ENCODE measurements around the gene PTS. TPM values are rescaled to one million over a fixed set of nuclear protein-coding genes. Genes with fewer than 3 reads are reported as not detected.

The PTS gene
- polyA plus RNA-seq, 5 donors: 33.9 to 47.8 (median 40.3) TPM

Other genes with a start within 250 kb of the PTS start
- 10 to 100 TPM; 28.4 to 35.6 (median 34.3) TPM for gene DLAT, start 201.0 kb upstream of the PTS start, polyA plus RNA-seq (ENCODE audit: insufficient read depth in 1 of 5, insufficient read length in 5 of 5, low replicate concordance in 1 of 5)
- 10 to 100 TPM in 1 of 5 donors, 1 to 10 TPM in 4; 6.5 to 11.2 (median 8.7) TPM for gene PIH1D2, start 152.4 kb upstream of the PTS start, polyA plus RNA-seq (ENCODE audit: insufficient read depth in 1 of 5, insufficient read length in 5 of 5, low replicate concordance in 1 of 5)
- gene NKAPD1, start 152.1 kb upstream of the PTS start, polyA plus RNA-seq (ENCODE audit: insufficient read depth in 1 of 5, insufficient read length in 5 of 5, low replicate concordance in 1 of 5): 10 to 100 TPM; 39.9 to 64.6 (median 53.5) TPM
- 10 to 100 TPM; 56.4 to 74.3 (median 62.1) TPM for gene TIMM8B, start 139.7 kb upstream of the PTS start, polyA plus RNA-seq (ENCODE audit: insufficient read depth in 1 of 5, insufficient read length in 5 of 5, low replicate concordance in 1 of 5)
- 100 to 1,000 TPM; 114 to 145 (median 120) TPM for gene SDHD, start 139.6 kb upstream of the PTS start, polyA plus RNA-seq (ENCODE audit: insufficient read depth in 1 of 5, insufficient read length in 5 of 5, low replicate concordance in 1 of 5)
- gene IL18, start 62.3 kb upstream of the PTS start, polyA plus RNA-seq (ENCODE audit: insufficient read depth in 1 of 5, insufficient read length in 5 of 5, low replicate concordance in 1 of 5): 1 to 10 TPM; 1.3 to 5.2 (median 1.4) TPM
- gene TEX12, start 59.1 kb upstream of the PTS start, polyA plus RNA-seq (ENCODE audit: insufficient read depth in 1 of 5, insufficient read length in 5 of 5, low replicate concordance in 1 of 5): under 1 TPM in 4 of 5 donors, not detected in 1; 0.10 to 0.48 (median 0.31) TPM
- gene BCO2, start 50.9 kb upstream of the PTS start, polyA plus RNA-seq (ENCODE audit: insufficient read depth in 1 of 5, insufficient read length in 5 of 5, low replicate concordance in 1 of 5): 10 to 100 TPM in 1 of 5 donors, 1 to 10 TPM in 4; 7.8 to 10.6 (median 9.0) TPM
- not detected for gene PLET1, start 34.4 kb downstream of the PTS start, polyA plus RNA-seq (ENCODE audit: insufficient read depth in 1 of 5, insufficient read length in 5 of 5, low replicate concordance in 1 of 5)